Endothelial cell of umbilical vein (primary cell): ENCODE measurements around the gene CCDC106. TPM values are rescaled to one million over a fixed set of nuclear protein-coding genes. Genes with fewer than 3 reads are reported as not detected.

Experiments used
- BruUV-seq: library from RNA; stranded (reverse); fragments of 400-500 nt; replicated peaks from 2 replicates; lab custom pipeline; 2021; lab: Mats Ljungman, UMichigan
- CTCF ChIA-PET: fragments of 300-600, 350-600 bp; sonication (Branson Sonifier 250); formaldehyde crosslinking; loops from one replicate; lab custom pipeline; 2021; ENCODE audit warnings: antibody characterized with exemption, inconsistent platforms; lab: Charles Lee
- POLR2A ChIA-PET: fragments of 300-600, 350-600 bp; sonication (Branson Sonifier 250); formaldehyde crosslinking; loops from one replicate; lab custom pipeline; 2021; ENCODE audit warnings: antibody characterized with exemption, inconsistent platforms; lab: Charles Lee
- DNase-seq: peaks from one replicate; pipeline ENCODE4 v3.0.0-alpha.2; 2011; ENCODE audit warnings: low read depth, low spot score
- FAIRE-seq: peaks from 2 replicates; lab custom pipeline; 2011; peaks lifted over from hg19 to GRCh38; lab: Jason Lieb, UNC
- H2AFZ ChIP-seq: 2 replicates; pipeline ENCODE4 v1.6.0; 2012; ENCODE audit warnings: low read depth, low read length, control low read depth, inconsistent platforms
- H3K27ac ChIP-seq: 2 replicates; pipeline ENCODE4 v1.5.1; 2011; ENCODE audit warnings: low read depth, mild to moderate bottlenecking, control low read depth, low read length, moderate library complexity; ENCODE audit not compliant: insufficient read depth
- H3K27me3 ChIP-seq, 2 experiments: 2 replicates each; pipeline versions ENCODE4 v1.6.0 to v1.6.1; 2011; ENCODE audit warnings: low read length in 2 of 2, mixed read lengths in 1 of 2; ENCODE audit not compliant: control insufficient read depth in 2 of 2, insufficient read depth in 2 of 2
- H3K36me3 ChIP-seq, 2 experiments: 2 replicates in 1 of 2; 3 replicates in 1 of 2; pipeline ENCODE4 v1.5.1; 2011; ENCODE audit warnings: low read length in 2 of 2, mild to moderate bottlenecking in 1 of 2, moderate library complexity in 1 of 2; ENCODE audit not compliant: control insufficient read depth in 2 of 2, insufficient read depth in 2 of 2; ENCODE audit errors: extremely low read depth in 1 of 2
- H3K4me1 ChIP-seq: 3 replicates; pipeline ENCODE4 v1.5.1; 2011; ENCODE audit warnings: mild to moderate bottlenecking, low read length; ENCODE audit not compliant: control insufficient read depth, insufficient read depth; ENCODE audit errors: extremely low read depth
- H3K4me2 ChIP-seq: 2 replicates; pipeline ENCODE4 v1.6.1; 2011; ENCODE audit warnings: low read length, control low read depth, mixed read lengths; ENCODE audit not compliant: insufficient read depth
- H3K4me3 ChIP-seq, 3 experiments: fragments of 200-600 bp in 1 of 3; sonication (generic), shearing (Covaris generic) in 1 of 3; replicated peaks in 1 of 3; 2 replicates each; pipeline ENCODE4 v1.5.1; 2011 to 2016; ENCODE audit warnings: control low read depth in 3 of 3, low read length in 3 of 3, mild to moderate bottlenecking in 2 of 3, inconsistent platforms in 1 of 3, low read depth in 1 of 3, moderate library complexity in 1 of 3; ENCODE audit not compliant: insufficient read depth in 1 of 3
- H3K79me2 ChIP-seq: 2 replicates; pipeline ENCODE4 v1.6.0; 2012; ENCODE audit warnings: low read length, inconsistent platforms; ENCODE audit not compliant: control insufficient read depth, insufficient read depth
- H3K9ac ChIP-seq: replicated peaks from 2 replicates; pipeline ENCODE3; 2011; ENCODE audit warnings: low read length, control low read depth; ENCODE audit not compliant: insufficient read depth; ENCODE audit errors: extremely low read depth
- H3K9me1 ChIP-seq: replicated peaks from 3 replicates; pipeline ENCODE4 v1.6.0; 2011; ENCODE audit warnings: mild to moderate bottlenecking, low read length; ENCODE audit not compliant: control insufficient read depth, insufficient read depth; ENCODE audit errors: extremely low read depth
- H3K9me3 ChIP-seq: replicated peaks from 2 replicates; pipeline ENCODE4 v1.5.1; 2012; ENCODE audit warnings: low read length, inconsistent platforms; ENCODE audit not compliant: control insufficient read depth, insufficient read depth
- H4K20me1 ChIP-seq: replicated peaks from 2 replicates; pipeline ENCODE3; 2011; ENCODE audit warnings: mild to moderate bottlenecking, low read length; ENCODE audit not compliant: control insufficient read depth, insufficient read depth; ENCODE audit errors: extremely low read depth
- EZH2 ChIP-seq: IDR thresholded peaks from 2 replicates; pipeline ENCODE4 v1.6.1; 2012; ENCODE audit warnings: borderline replicate concordance, low read depth, mild to moderate bottlenecking, moderate library complexity, low read length, inconsistent platforms; ENCODE audit not compliant: severe bottlenecking
- FOS ChIP-seq: IDR thresholded peaks from 2 replicates; pipeline ENCODE4 v1.6.1; 2011; ENCODE audit warnings: mild to moderate bottlenecking, low read length, moderate library complexity, borderline replicate concordance; ENCODE audit not compliant: insufficient read depth
- GATA2 ChIP-seq: IDR thresholded peaks from 2 replicates; pipeline ENCODE4 v1.7.0; 2011; ENCODE audit warnings: low read depth, mild to moderate bottlenecking, moderate library complexity, mixed read lengths, low read length; ENCODE audit not compliant: insufficient read length, insufficient read depth
- JUN ChIP-seq: IDR thresholded peaks from 2 replicates; pipeline ENCODE4 v1.6.1; 2011; ENCODE audit warnings: borderline replicate concordance, low read depth; ENCODE audit not compliant: insufficient read length, insufficient read depth
- MAX ChIP-seq: IDR thresholded peaks from 2 replicates; pipeline ENCODE4 v1.6.1; 2011; ENCODE audit not compliant: insufficient read depth, insufficient read length
- MYC ChIP-seq: IDR thresholded peaks from one replicate; pipeline ENCODE4 v1.6.1; 2011; ENCODE audit warnings: mild to moderate bottlenecking, low read depth, low read length
- POLR2A ChIP-seq: IDR thresholded peaks from 2 replicates; pipeline ENCODE4 v1.6.1; 2012; ENCODE audit warnings: low read depth, mild to moderate bottlenecking, control low read depth, low read length
- POLR2AphosphoS5 ChIP-seq: IDR thresholded peaks from 2 replicates; pipeline ENCODE4 v1.6.1; 2012; ENCODE audit warnings: low read depth, mild to moderate bottlenecking, control low read depth, low read length, moderate library complexity; ENCODE audit not compliant: insufficient read depth
- dilution Hi-C: fragments of 300-500 bp; cut with MboI; formaldehyde crosslinking; loops from one replicate; pipeline ENCODE4 v1.15.0; 2019; ENCODE audit warnings: low sequenced_read_pairs; ENCODE audit not compliant: extremely low pct_ligation_motif_present
- intact Hi-C: fragments of 100-400 bp; cut with micrococcal nuclease; formaldehyde crosslinking; loops from one replicate; pipeline ENCODE4 v1.10.0; 2022
- polyA plus RNA-seq, 4 experiments: library from polyadenylated mRNA; depleted of rRNA in 3 of 4; stranded (reverse) in 3 of 4; unstranded in 1 of 4; fragments of >200 nt; gene quantifications; 2 replicates each; pipeline versions ENCODE4 v1.2.1 to v1.2.3, GENCODE V29; 2011 to 2012; ENCODE audit warnings: missing spikeins in 1 of 4
- total RNA-seq: library from RNA; stranded (reverse); gene quantifications from 2 replicates; pipeline ENCODE4 v1.2.3, GENCODE V29; 2021
- TF ChIP-seq, protein P1 (sequence below), 2 donors: IDR thresholded peaks; 1 replicate in 1 of 2; 2 replicates in 1 of 2; pipeline ENCODE4 v1.5.1; 2011; ENCODE audit warnings: low read length in 2 of 2, mild to moderate bottlenecking in 2 of 2, moderate library complexity in 2 of 2, control low read depth in 1 of 2, inconsistent platforms in 1 of 2, low read depth in 1 of 2; ENCODE audit not compliant: insufficient read depth in 1 of 2; ENCODE audit errors: extremely low read depth in 1 of 2

Gene CCDC106
- total and polyA plus RNA-seq, 2 donors (not counting 3 experiments of a cell fraction or from before 2014, with no cell fraction given): 11.8 to 12.0 TPM

- Histone ChIP-seq H3K9me3 (no peaks in the 10 kb centered on the region), H3K79me2 (peaks cover 90% of the 10 kb centered on the region), H3K9me1 (no peaks in the 10 kb centered on the region), H3K27ac (no peak overlapping the region), H3K4me1 (no peaks in the 10 kb centered on the region), H3K4me3 (no peak overlapping the region), H3K27me3 (no peaks in the 10 kb centered on the region), H4K20me1 (peaks cover under 1% of the 10 kb centered on the region), H3K9ac (no peak overlapping the region), H2AFZ (no peak overlapping the region), H3K4me2 (no peak overlapping the region), H3K36me3 (peaks cover 25 to 73% of the 10 kb centered on the region in 2 experiments)
- no peak for DNase-seq
- ChIA-PET POLR2A (interaction anchor here (1.5 kb wide), 1 partner anchor 12 kb away, joined by 3 read pairs; the partner anchor contains the start of gene U2AF2), CTCF (interaction anchor here (0.5 kb wide), 1 partner anchor 27 kb away, joined by 5 read pairs; no protein-coding TSS in a partner anchor)
- FAIRE-seq: no peak
- TF ChIP-seq, protein P1, sequence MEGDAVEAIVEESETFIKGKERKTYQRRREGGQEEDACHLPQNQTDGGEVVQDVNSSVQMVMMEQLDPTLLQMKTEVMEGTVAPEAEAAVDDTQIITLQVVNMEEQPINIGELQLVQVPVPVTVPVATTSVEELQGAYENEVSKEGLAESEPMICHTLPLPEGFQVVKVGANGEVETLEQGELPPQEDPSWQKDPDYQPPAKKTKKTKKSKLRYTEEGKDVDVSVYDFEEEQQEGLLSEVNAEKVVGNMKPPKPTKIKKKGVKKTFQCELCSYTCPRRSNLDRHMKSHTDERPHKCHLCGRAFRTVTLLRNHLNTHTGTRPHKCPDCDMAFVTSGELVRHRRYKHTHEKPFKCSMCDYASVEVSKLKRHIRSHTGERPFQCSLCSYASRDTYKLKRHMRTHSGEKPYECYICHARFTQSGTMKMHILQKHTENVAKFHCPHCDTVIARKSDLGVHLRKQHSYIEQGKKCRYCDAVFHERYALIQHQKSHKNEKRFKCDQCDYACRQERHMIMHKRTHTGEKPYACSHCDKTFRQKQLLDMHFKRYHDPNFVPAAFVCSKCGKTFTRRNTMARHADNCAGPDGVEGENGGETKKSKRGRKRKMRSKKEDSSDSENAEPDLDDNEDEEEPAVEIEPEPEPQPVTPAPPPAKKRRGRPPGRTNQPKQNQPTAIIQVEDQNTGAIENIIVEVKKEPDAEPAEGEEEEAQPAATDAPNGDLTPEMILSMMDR (IDR thresholded peaks at IDR 0.05; ENCODE audit: extremely low read depth in 1 of 2, insufficient read depth in 1 of 2, low read depth in 1 of 2, low read length in 2 of 2): no peak
- TF ChIP-seq GATA2: no peak
- dilution Hi-C loops: no loop called here
- no TSS peak for BruUV-seq
- intact Hi-C loops: no loop called here
These were observed 19.0 kb downstream of the CCDC106 start for GRCh38 chr19:55667006-55667381.

DNA sequence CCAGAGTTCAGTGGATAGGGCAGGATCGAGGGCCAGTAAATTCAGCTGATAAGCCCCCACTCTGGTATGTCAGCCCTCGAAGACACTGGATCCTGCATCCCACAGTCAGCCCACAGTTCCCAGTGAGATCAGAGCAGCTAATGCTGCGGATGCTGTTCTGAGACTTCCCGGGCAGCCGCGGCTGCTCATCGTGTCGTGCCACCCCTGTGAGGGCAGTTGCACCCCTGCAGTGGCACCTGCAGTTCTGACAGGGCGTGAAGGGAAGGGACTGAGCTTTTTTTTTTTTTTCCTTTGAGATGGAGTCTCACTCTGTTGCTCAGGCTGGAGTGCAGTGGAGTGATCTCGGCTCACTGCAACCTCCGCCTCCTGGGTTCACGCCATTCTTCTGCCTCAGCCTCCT is 19.5 kb downstream of the CCDC106 start:
- no peaks in the 10 kb centered on the region for H3K27me3 ChIP-seq
- intact Hi-C loops (no loop called here), dilution Hi-C loops (no loop called here)
- no peak overlapping the region for H3K9ac ChIP-seq
- H3K36me3 ChIP-seq: peaks cover 27 to 70% of the 10 kb centered on the region in 2 experiments
- H3K79me2 ChIP-seq: peaks cover 90% of the 10 kb centered on the region
- H3K4me3 ChIP-seq: no peak overlapping the region
- H3K27ac ChIP-seq: no peak overlapping the region
- H3K9me1 ChIP-seq: no peaks in the 10 kb centered on the region
- peaks cover 3% of the 10 kb centered on the region for H3K4me1 ChIP-seq
- H3K9me3 ChIP-seq: no peaks in the 10 kb centered on the region
- FAIRE-seq (no peak), DNase-seq (no peak)
- BruUV-seq: no TSS peak
- H4K20me1 ChIP-seq: peaks cover 5% of the 10 kb centered on the region
- ChIA-PET CTCF (interaction anchor here (0.9 kb wide), 1 partner anchor 13 kb away, joined by 3 read pairs; the partner anchor contains the start of gene U2AF2), POLR2A (no interaction called here)
- no peak overlapping the region for H2AFZ ChIP-seq
- TF ChIP-seq MAX (no peak), JUN (no peak), POLR2AphosphoS5 (no peak), GATA2 (no peak), MYC (no peak), FOS (no peak), POLR2A (no peak), EZH2 (no peak)
- TF ChIP-seq, protein P1 (IDR thresholded peaks at IDR 0.05; ENCODE audit: extremely low read depth in 1 of 2, insufficient read depth in 1 of 2, low read depth in 1 of 2, low read length in 2 of 2): no peak
- no peak overlapping the region for H3K4me2 ChIP-seq
